Kasumi-1 (cell line): ENCODE measurements around the gene RFX4.

Source experiments
- DNase-seq, 2 experiments: peaks; one replicate each; lab custom pipeline; 2025; lab: John Stamatoyannopoulos, UW

Gene RFX4

GRCh38 chr12:106733660-106734059 lies 150.9 kb downstream of the RFX4 start:
- DNase-seq: no peak

- peak in 1 of 2 experiments; percentile 11 for DNase-seq
These were observed 153.5 kb downstream of the RFX4 start for GRCh38 chr12:106736051-106736957.

DNA sequence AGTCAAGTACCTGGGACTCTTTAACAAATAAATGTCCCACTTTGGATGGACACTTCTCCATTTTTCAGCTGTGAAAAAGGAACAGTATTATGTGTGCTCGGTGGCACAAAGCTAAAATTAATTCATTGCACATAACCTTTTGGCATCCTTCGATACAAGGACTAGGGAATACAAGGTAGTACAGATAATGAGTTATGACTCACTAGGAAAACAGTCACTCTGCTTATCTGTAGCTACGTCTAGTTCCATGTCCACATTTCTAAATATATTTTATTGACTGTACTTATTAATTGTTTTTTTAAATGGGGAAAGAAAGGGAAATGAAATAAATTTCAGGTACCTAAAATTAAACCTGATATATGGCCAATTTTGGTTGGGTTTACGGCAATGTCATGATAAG lies 156.5 kb downstream of the RFX4 start:
- no peak for DNase-seq

DNA sequence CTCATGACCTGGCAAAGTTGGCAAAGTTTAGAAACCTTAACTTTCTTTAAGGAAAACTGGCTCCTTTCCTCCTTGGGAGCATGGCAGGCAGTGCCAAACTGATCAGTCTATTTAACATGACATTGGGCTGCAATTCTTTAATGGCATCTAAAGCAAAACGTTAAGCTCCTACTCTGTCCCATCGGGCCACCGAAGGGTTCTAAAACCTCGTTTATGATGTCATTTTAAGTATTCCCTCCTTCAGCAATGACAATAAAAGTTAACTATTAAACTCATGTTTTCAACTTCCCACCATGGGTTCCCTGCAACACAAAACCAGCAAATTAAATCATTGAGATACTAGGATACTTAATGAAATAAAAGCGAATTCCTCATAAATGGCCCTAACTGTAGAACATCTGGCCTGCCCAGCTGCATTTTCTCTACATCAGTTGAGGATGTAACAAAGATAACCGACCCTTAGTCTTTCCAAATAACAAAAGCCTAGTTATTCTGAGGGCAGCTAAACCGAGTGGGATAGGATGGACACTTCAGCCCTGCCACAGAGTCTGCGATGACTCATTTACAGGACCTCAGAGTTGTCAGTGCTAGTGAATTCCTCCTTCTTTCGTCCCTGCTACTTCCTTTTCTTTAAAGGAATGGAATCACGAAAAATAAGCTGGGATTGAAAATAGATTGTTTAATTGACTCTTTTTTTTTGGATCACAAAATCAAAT lies 157.2 kb downstream of the RFX4 start:
- no peak for DNase-seq

- DNase-seq: peak in 1 of 2 experiments; percentile 2
These were observed 158.0 kb downstream of the RFX4 start for GRCh38 chr12:106740818-106741217.

- DNase-seq: no peak
These were observed 158.4 kb downstream of the RFX4 start for GRCh38 chr12:106741247-106741646.

DNA sequence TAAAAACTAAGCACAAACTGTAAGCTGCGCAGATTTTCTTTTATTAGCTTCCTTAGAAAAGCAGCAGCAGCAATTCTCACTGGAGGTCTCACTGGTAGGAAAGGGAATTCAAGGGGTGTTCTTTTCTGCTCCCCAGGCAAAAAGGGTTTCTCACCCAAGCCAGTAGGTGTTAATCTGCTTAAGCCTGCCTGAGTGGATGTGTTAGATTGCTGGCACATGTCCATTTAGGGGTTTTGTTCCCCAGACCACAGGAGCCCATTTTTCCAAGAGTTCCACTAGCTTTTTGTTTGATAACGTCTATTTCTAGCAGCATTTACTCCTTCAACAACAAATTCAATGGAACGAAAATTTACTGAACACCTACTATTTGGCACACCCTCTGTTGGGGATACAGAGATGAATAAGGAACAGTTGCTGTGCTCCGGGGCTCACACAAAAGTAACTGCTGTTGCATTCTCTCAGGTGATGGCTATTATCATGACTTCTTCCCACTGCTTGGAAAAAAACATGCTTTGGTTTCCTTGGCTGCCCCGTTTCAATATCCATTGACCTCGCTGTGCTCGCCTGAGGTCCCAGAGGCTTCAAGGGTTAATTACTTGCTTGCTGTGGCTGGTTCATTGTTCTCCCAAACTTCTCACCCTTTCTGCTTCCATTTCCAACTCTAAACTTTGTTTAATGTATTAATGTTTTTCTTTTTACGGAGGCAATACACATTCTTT lies 160.6 kb downstream of the RFX4 start:
- no peak for DNase-seq

DNA sequence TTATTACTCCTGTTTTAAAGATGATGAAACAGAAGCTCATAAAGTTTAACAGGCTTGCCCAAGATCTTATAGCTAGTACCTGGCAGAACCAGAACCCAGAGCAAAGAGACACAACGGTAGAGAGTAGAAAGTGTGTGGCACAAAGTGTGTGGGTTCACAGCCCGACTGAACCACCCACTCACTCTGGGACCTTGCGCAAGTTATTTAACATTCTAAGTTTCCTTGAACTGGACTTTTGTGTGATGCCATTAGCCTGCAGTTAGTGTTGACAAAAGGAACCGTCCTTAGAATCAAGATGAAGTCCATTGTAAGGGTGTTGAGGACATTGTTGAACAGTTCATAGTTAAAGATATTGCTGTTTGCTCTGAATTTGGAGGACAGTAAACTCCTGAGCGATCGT lies 161.8 kb downstream of the RFX4 start:
- no peak for DNase-seq

GRCh38 chr12:106745181-106745745 lies 162.5 kb downstream of the RFX4 start:
- DNase-seq: no peak

DNA sequence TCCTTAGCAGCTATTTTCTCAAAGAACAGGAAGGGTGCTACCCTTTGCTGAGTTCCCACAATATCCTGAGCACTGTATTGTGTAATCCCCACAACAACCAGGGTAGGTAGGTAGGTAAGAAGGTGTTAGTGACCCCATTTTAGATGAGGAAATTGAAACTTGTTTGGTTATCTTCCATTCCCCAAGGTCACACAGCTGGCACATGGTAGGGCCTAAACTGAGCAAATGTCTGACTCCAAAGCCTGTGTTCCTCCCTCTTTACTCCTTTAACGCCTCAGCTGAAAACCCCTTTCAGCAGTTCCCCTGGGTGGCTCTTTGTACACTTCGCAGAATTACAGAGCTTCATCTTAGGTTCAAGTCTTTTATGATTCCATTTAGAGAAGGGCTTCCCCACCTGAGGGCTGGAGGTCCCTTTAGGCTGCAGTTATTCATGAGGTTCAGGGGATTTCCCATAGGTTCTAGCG lies 165.2 kb downstream of the RFX4 start:
- no peak for DNase-seq

DNA sequence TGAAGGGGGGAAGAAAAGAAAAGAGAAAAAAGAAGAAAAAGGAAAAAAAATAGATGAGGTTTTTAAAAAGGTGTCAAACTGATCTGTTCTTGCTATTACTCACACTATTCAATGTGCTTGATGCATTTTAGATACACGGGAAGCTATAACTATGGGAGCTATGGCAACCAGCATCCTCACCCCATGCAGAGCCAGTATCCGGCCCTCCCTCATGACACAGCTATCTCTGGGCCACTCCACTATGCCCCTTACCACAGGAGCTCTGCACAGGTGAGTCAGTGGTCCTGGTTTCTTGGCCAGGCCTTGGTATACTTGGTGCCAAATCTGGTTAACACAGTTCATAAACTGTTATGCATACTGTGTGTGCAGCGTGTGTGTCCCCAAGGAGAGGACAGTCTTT lies 167.7 kb downstream of the RFX4 start:
- DNase-seq: no peak

- DNase-seq: no peak
These were observed 170.7 kb downstream of the RFX4 start for GRCh38 chr12:106753526-106753925.

GRCh38 chr12:106754331-106754730 lies 171.5 kb downstream of the RFX4 start:
- no peak for DNase-seq

DNA sequence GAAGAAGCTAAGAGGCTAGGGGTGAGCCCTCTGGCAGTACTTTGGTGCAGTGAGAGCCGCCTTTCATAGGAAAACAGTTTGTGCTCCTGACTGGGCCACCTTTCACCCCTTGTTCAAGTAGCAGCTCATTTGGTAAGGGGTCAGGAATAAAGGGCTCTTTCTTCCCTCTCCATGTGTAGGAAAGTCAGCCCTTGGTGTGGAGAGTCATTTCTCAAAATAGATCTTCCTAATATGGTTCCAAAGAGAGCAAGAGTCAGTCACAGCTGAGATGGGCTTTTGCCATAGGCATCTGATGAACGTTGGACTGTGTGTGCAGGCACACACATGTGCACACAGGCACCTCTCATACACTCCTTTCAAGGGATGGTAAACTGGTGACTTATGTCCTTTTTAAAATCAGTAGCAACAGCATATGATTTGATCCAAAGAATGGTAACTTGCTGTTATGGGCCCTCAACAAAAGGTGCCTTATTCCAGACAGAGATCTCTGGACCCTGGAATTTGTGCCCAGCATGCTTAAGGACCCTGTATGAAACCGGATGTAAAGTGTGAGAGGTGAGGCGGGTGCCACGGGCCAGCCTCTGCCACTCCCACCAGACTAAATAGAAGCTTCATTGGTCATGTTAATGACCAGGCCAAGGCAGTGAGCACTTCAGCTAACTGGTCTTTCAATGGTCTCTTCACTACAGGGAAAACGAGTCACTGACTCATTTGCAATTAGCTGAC lies 175.0 kb downstream of the RFX4 start:
- no peak for DNase-seq

- DNase-seq: no peak
These were observed 175.7 kb downstream of the RFX4 start for GRCh38 chr12:106758349-106759110.

GRCh38 chr12:106759526-106760183 lies 176.9 kb downstream of the RFX4 start:
- no peak for DNase-seq

DNA sequence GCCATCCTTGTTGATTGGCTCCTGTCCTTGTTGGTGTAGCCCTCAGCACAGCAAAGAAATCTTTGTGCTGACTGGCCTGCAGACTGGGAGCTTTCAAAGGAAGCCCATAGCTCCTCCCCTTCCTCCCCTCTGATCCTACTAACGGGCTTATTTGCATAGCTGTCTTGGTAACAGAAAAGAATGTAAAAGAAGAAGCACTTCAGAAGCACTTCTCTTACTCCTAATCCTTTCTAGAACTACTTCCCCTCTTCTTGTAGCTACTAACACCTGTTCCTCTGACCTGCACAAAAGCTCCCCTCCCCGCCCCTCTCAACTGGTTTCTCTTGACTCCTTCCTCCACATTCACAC lies 177.4 kb downstream of the RFX4 start:
- DNase-seq: peak; percentile 58 to 61

DNA sequence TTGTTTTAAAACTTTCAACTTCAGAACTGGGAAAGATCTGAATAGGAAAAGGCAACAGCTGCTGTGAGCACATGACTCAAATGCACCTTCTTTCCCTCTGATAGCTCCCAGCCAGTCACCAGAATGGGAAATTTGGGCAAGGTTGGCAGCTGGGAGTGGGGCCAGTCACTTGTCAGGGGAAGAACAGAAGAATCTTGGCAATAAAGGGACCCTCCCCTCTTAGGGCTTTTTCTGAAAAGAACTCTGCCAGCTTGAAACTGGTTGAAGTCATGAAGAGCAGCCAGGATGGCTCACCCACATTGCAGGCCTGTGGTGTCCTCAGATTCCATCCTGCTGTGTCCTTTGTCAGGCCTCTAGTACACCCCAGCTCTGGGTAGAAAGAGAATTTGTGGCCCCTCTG lies 181.4 kb downstream of the RFX4 start:
- no peak for DNase-seq

DNA sequence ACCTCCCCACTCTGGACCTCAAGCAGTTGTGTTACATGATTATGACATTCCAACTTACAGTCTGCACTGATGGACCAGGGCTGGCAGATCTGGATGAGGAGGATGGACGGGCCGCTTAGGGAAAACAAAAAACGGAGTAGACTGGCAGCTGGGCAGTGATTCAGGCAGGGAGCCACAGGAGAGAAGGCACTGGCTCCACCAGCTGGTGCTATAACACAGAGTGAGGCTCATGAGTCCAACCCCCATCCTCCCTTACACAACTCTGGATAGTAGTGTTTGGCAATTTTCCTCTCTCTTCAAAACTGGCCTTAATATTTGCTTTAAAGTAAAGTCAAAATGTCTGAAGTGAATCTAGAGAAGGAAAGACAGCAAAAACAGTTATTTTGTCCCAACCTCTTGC lies 181.9 kb downstream of the RFX4 start:
- DNase-seq: no peak

DNA sequence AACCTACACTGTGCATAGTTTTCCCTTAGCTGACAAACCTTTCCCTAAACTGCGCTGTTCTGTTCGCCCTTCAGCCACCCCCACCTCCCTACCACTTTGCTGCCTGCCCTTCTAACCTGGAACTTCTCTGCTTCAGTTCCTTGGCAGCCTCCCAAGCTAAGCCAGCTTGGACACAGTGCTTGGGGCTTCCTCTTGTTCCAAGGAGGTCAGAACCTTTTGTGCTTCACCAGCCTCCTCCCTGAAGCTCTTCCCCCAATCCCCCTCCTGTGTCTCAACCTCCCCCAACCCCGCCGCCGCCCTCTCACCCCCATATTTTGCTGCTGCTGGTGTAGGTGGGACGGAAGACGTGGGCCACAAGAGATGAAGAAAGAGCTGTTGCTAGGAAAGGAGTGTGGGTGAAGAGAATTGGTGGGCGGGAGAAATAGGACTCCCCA lies 183.6 kb downstream of the RFX4 start:
- no peak for DNase-seq
